ENCODE measurements around the gene SCMH1.

Gene SCMH1

GRCh38 chr1:40985875-40986274 lies 256.2 kb downstream of the SCMH1 start:
- no peaks in the 10 kb centered on the region for H3K4me1 ChIP-seq
- DNase-seq = no peak
- no peak overlapping the region for H3K4me3 ChIP-seq (ENCODE audit: low read depth, low read length)
- no peaks in the 10 kb centered on the region for H3K9me3 ChIP-seq
- H3K27me3 ChIP-seq = no peaks in the 10 kb centered on the region
- peaks cover 57% of the 10 kb centered on the region for H3K36me3 ChIP-seq
- TF ChIP-seq, protein P1, sequence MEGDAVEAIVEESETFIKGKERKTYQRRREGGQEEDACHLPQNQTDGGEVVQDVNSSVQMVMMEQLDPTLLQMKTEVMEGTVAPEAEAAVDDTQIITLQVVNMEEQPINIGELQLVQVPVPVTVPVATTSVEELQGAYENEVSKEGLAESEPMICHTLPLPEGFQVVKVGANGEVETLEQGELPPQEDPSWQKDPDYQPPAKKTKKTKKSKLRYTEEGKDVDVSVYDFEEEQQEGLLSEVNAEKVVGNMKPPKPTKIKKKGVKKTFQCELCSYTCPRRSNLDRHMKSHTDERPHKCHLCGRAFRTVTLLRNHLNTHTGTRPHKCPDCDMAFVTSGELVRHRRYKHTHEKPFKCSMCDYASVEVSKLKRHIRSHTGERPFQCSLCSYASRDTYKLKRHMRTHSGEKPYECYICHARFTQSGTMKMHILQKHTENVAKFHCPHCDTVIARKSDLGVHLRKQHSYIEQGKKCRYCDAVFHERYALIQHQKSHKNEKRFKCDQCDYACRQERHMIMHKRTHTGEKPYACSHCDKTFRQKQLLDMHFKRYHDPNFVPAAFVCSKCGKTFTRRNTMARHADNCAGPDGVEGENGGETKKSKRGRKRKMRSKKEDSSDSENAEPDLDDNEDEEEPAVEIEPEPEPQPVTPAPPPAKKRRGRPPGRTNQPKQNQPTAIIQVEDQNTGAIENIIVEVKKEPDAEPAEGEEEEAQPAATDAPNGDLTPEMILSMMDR (IDR thresholded peaks at IDR 0.05; ENCODE audit: low read depth, low read length) = no peak

GRCh38 chr1:40985161-40985560 lies 256.9 kb downstream of the SCMH1 start:
- H3K4me3 ChIP-seq (ENCODE audit: low read depth, low read length) = no peak overlapping the region

GRCh38 chr1:40984531-40984930 lies 257.6 kb downstream of the SCMH1 start:
- no peaks in the 10 kb centered on the region for H3K27me3 ChIP-seq
- TF ChIP-seq, protein P1 (IDR thresholded peaks at IDR 0.05; ENCODE audit: low read depth, low read length) = no peak

More at GRCh38 chr1:40985161-40985560, 256.9 kb downstream of the SCMH1 start:
- Histone ChIP-seq H3K36me3 (peaks cover 62% of the 10 kb centered on the region), H3K4me1 (no peaks in the 10 kb centered on the region), H3K27me3 (no peaks in the 10 kb centered on the region), H3K9me3 (no peaks in the 10 kb centered on the region)
- no peak for DNase-seq
- TF ChIP-seq, protein P1 (IDR thresholded peaks at IDR 0.05; ENCODE audit: low read depth, low read length) = no peak

DNA sequence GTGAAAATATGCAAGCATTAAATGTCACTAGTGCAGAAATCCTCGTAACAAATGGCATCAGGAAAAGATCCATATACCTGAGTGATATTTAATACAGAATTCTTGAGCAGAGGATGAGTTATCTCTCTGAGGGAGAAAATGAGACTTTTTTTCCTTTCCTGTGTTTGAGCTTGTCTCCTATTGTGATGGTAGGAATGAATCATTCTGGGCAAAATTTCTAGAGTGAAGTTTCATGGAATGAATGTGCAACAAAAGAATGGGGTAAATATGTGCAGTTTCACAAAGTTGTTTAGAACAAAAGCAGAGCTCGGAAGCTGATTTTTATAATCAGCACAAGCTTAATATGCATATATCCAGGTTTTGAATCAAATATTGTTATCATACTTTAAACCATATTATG lies 258.0 kb downstream of the SCMH1 start:
- no peak for DNase-seq
- TF ChIP-seq, protein P1 (IDR thresholded peaks at IDR 0.05; ENCODE audit: low read depth, low read length) = no peak

More at GRCh38 chr1:40984531-40984930, 257.6 kb downstream of the SCMH1 start:
- H3K9me3 ChIP-seq = no peaks in the 10 kb centered on the region
- DNase-seq = no peak
- no peak overlapping the region for H3K4me3 ChIP-seq (ENCODE audit: low read depth, low read length)
- no peaks in the 10 kb centered on the region for H3K4me1 ChIP-seq
- H3K36me3 ChIP-seq = peaks cover 58% of the 10 kb centered on the region

DNA sequence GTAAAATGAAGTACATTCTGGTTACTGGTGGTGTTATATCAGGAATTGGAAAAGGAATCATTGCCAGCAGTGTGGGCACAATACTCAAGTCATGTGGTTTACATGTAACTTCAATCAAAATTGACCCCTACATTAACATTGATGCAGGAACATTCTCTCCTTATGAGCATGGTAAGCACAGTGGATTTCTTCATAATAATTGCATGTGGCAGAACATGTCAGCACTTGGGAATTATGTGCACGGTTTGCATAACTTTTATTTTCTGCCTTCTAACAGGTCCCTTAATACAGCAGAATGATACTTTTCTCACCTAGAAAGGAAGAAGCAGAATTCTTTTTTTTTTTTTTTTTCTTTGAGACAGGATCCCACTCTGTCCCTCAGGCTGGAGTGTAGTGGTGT lies 258.8 kb downstream of the SCMH1 start:
- Histone ChIP-seq H3K9me3 (no peaks in the 10 kb centered on the region), H3K4me1 (no peaks in the 10 kb centered on the region), H3K27me3 (no peaks in the 10 kb centered on the region), H3K36me3 (peaks cover 48% of the 10 kb centered on the region), H3K4me3 (ENCODE audit: low read depth, low read length) (no peak overlapping the region)
- DNase-seq = no peak
- TF ChIP-seq, protein P1 (IDR thresholded peaks at IDR 0.05; ENCODE audit: low read depth, low read length) = no peak

More for the DNA sequence above, 258.0 kb downstream of the SCMH1 start:
- Histone ChIP-seq H3K36me3 (peaks cover 53% of the 10 kb centered on the region), H3K9me3 (no peaks in the 10 kb centered on the region), H3K4me3 (ENCODE audit: low read depth, low read length) (no peak overlapping the region), H3K4me1 (no peaks in the 10 kb centered on the region), H3K27me3 (no peaks in the 10 kb centered on the region)

- DNase-seq = no peak
- Histone ChIP-seq H3K4me1 (no peaks in the 10 kb centered on the region), H3K9me3 (no peaks in the 10 kb centered on the region), H3K27me3 (no peaks in the 10 kb centered on the region), H3K36me3 (peaks cover 45% of the 10 kb centered on the region), H3K4me3 (ENCODE audit: low read depth, low read length) (no peak overlapping the region)
- TF ChIP-seq, protein P1 (IDR thresholded peaks at IDR 0.05; ENCODE audit: low read depth, low read length) = no peak
Measured at GRCh38 chr1:40982721-40983120, 259.4 kb downstream of the SCMH1 start.

Data from BE2C (cell line).